ENCODE measurements around the gene LATS2.

The LATS2 gene

GRCh38 chr13:20924758-20925394 lies 136.5 kb downstream of the LATS2 start:
- POLR2A ChIA-PET: interaction anchor here (0.6 kb wide), 1 partner anchor 398 kb away, joined by 3 read pairs; no protein-coding TSS in a partner anchor
- Histone ChIP-seq H3K36me3 (ENCODE audit: control insufficient read depth in 2 of 2, insufficient read depth in 1 of 2, low read length in 2 of 2) (no peaks in the 10 kb centered on the region), H3K4me3 (ENCODE audit: low read depth, low read length) (no peak overlapping the region), H3K27ac (ENCODE audit: extremely low read depth, low read depth, low read length) (no peak overlapping the region), H3K4me1 (ENCODE audit: control insufficient read depth, insufficient read depth, low read length) (no peaks in the 10 kb centered on the region), H3K9me3 (ENCODE audit: control insufficient read depth, insufficient read depth, low read depth, low read length) (no peaks in the 10 kb centered on the region)
- TF ChIP-seq ZSCAN30 (tag by site-specific recombination; IDR thresholded peaks at IDR 0.05) (no peak), ZNF654 (tag by site-specific recombination; IDR thresholded peaks at IDR 0.05; ENCODE audit: low read depth) (peak; percentile 85), ZNF423 (tag by site-specific recombination; IDR thresholded peaks at IDR 0.05) (no peak), ZNF280C (tag by site-specific recombination; IDR thresholded peaks at IDR 0.05) (no peak), ZNF747 (tag by site-specific recombination; IDR thresholded peaks at IDR 0.05) (no peak), FEZF1 (tag by site-specific recombination; IDR thresholded peaks at IDR 0.05) (peak; percentile 28), ZNF571 (tag by site-specific recombination; IDR thresholded peaks at IDR 0.05) (no peak), PRDM1 (tag by site-specific recombination; IDR thresholded peaks at IDR 0.05) (peak; percentile 29; the same call in 1 of the 2 replicates)
- TF ChIP-seq, protein P1, sequence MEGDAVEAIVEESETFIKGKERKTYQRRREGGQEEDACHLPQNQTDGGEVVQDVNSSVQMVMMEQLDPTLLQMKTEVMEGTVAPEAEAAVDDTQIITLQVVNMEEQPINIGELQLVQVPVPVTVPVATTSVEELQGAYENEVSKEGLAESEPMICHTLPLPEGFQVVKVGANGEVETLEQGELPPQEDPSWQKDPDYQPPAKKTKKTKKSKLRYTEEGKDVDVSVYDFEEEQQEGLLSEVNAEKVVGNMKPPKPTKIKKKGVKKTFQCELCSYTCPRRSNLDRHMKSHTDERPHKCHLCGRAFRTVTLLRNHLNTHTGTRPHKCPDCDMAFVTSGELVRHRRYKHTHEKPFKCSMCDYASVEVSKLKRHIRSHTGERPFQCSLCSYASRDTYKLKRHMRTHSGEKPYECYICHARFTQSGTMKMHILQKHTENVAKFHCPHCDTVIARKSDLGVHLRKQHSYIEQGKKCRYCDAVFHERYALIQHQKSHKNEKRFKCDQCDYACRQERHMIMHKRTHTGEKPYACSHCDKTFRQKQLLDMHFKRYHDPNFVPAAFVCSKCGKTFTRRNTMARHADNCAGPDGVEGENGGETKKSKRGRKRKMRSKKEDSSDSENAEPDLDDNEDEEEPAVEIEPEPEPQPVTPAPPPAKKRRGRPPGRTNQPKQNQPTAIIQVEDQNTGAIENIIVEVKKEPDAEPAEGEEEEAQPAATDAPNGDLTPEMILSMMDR (tag by site-specific recombination; IDR thresholded peaks at IDR 0.05): peak; percentile 40; the same call in 1 of the 2 replicates
- CTCF ChIA-PET: interaction anchor here (0.6 to 7.1 kb wide), 26 partner anchors 12 to 1596 kb away, joined by 3 to 58 read pairs (median 4); no protein-coding TSS in a partner anchor

DNA sequence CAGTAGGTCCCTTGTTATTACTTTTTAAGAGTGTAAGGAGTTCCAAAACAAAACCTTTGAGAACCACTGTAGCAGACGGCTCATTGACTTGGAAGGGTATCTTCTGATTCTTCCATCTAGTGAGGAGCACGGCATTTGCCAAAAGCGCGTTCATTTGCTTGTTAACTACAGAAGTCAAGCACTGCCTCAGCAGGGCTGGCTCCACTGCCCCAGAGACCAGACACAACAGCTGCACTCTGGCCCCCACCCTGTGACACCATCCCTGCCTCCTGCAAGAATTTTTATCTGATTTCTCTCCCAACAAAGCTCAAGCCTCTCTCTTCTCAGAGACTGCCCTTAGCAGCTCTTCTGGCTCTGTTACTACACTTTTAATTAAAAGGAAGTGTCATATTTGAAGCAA lies 138.1 kb downstream of the LATS2 start:
- ChIA-PET POLR2A (interaction anchor here (0.7 kb wide), 1 partner anchor 404 kb away, joined by 9 read pairs; no protein-coding TSS in a partner anchor), CTCF (interaction anchor here (0.7 to 7.1 kb wide), 6 partner anchors 94 to 743 kb away, joined by 3 to 58 read pairs (median 6); no protein-coding TSS in a partner anchor)
- no peaks in the 10 kb centered on the region for H3K9me3 ChIP-seq (ENCODE audit: control insufficient read depth, insufficient read depth, low read depth, low read length)
- H3K36me3 ChIP-seq (ENCODE audit: control insufficient read depth in 2 of 2, insufficient read depth in 1 of 2, low read length in 2 of 2): no peaks in the 10 kb centered on the region
- H3K4me1 ChIP-seq (ENCODE audit: control insufficient read depth, insufficient read depth, low read length): no peaks in the 10 kb centered on the region
- H3K4me3 ChIP-seq (ENCODE audit: low read depth, low read length): no peak overlapping the region
- H3K27ac ChIP-seq (ENCODE audit: extremely low read depth, low read depth, low read length): no peak overlapping the region
- TF ChIP-seq ZNF37A (tag by site-specific recombination; IDR thresholded peaks at IDR 0.05) (no peak), ZNF394 (tag by site-specific recombination; IDR thresholded peaks at IDR 0.05; ENCODE audit: borderline replicate concordance) (no peak), ZNF645 (tag by site-specific recombination; IDR thresholded peaks at IDR 0.05) (no peak), ZNF624 (tag by site-specific recombination; IDR thresholded peaks at IDR 0.05) (no peak), ZNF660 (tag by site-specific recombination; IDR thresholded peaks at IDR 0.05) (no peak), ZFHX2 (tag by site-specific recombination; conservative IDR thresholded peaks at IDR 0.05) (no peak), ZNF473 (tag by site-specific recombination; IDR thresholded peaks at IDR 0.05) (no peak)
- TF ChIP-seq, protein P2, sequence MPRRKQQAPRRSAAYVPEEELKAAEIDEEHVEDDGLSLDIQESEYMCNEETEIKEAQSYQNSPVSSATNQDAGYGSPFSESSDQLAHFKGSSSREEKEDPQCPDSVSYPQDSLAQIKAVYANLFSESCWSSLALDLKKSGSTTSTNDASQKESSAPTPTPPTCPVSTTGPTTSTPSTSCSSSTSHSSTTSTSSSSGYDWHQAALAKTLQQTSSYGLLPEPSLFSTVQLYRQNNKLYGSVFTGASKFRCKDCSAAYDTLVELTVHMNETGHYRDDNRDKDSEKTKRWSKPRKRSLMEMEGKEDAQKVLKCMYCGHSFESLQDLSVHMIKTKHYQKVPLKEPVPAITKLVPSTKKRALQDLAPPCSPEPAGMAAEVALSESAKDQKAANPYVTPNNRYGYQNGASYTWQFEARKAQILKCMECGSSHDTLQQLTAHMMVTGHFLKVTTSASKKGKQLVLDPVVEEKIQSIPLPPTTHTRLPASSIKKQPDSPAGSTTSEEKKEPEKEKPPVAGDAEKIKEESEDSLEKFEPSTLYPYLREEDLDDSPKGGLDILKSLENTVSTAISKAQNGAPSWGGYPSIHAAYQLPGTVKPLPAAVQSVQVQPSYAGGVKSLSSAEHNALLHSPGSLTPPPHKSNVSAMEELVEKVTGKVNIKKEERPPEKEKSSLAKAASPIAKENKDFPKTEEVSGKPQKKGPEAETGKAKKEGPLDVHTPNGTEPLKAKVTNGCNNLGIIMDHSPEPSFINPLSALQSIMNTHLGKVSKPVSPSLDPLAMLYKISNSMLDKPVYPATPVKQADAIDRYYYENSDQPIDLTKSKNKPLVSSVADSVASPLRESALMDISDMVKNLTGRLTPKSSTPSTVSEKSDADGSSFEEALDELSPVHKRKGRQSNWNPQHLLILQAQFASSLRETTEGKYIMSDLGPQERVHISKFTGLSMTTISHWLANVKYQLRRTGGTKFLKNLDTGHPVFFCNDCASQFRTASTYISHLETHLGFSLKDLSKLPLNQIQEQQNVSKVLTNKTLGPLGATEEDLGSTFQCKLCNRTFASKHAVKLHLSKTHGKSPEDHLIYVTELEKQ (tag by site-specific recombination; IDR thresholded peaks at IDR 0.05; ENCODE audit: borderline replicate concordance): no peak
- TF ChIP-seq, protein P1 (tag by site-specific recombination; IDR thresholded peaks at IDR 0.05): no peak
- TF ChIP-seq, protein P3, sequence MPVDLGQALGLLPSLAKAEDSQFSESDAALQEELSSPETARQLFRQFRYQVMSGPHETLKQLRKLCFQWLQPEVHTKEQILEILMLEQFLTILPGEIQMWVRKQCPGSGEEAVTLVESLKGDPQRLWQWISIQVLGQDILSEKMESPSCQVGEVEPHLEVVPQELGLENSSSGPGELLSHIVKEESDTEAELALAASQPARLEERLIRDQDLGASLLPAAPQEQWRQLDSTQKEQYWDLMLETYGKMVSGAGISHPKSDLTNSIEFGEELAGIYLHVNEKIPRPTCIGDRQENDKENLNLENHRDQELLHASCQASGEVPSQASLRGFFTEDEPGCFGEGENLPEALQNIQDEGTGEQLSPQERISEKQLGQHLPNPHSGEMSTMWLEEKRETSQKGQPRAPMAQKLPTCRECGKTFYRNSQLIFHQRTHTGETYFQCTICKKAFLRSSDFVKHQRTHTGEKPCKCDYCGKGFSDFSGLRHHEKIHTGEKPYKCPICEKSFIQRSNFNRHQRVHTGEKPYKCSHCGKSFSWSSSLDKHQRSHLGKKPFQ (tag by site-specific recombination; IDR thresholded peaks at IDR 0.05): no peak
- TF ChIP-seq, protein P4, sequence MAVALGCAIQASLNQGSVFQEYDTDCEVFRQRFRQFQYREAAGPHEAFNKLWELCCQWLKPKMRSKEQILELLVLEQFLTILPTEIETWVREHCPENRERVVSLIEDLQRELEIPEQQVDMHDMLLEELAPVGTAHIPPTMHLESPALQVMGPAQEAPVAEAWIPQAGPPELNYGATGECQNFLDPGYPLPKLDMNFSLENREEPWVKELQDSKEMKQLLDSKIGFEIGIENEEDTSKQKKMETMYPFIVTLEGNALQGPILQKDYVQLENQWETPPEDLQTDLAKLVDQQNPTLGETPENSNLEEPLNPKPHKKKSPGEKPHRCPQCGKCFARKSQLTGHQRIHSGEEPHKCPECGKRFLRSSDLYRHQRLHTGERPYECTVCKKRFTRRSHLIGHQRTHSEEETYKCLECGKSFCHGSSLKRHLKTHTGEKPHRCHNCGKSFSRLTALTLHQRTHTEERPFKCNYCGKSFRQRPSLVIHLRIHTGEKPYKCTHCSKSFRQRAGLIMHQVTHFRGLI (tag by site-specific recombination; IDR thresholded peaks at IDR 0.05): no peak

Data from HEK293 (cell line).